Measurements from ENCODE around the gene ZIC1. TPM values are rescaled to one million over a fixed set of nuclear protein-coding genes. Genes with fewer than 3 reads are reported as not detected.

Gene ZIC1
- total RNA-seq, 1 donor from 2014 or later: not detected

DNA sequence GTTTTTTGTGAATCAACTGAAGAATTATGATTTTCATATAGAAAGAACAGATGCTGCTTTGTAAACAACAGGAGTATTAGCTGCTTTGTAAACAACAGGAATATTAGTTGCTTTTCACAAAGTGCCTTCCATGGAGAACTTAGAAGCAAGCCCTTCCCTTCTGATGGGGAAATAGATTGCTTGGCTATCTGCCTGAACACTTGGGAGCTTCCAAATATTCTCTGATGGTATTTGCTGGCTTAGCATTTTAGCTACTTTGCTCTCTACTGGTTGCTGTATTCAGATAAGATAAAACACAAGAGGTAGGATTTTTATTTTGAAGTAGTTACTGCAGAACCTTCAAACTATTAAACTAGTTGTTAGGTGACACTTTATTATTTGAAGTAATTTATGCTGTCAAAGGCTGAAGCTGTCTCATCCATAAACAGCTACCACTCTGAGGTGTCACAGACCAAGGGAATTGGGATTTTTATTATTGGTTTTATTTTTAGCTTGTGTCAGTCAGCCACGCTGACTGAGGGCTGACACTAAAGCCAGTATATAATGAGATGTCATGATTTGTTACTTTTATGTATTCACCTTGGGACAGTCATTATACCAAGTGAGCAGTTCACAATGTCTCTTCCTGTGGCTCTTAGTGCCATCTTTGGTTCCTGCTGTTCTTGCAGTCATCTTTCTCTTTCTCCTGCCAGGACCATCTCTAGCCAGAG lies 50.0 kb downstream of the ZIC1 start:
- intact Hi-C loops (cut with DNase I): no loop called here
- DNase-seq (ENCODE audit: low spot score): no peak

DNA sequence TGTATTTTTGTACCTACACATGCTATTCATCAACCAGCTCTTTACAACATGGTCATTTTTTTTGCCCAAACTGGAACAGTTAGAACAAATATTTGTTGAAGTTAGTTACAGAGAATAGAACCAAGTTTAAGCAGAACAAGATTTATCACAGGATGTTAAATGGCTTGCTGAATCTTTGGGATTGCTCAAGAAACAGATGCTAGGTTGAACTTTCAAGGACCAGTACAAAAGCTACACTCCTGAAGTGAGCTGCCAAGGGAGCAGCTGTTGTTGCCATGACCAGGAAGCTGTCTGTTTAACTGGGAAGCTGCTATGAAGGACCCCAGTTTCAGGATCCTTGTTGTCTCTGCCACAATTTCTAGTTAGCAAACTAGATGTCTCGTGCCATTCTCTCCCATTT lies 53.7 kb downstream of the ZIC1 start:
- DNase-seq (ENCODE audit: low spot score): no peak
- intact Hi-C loops (cut with DNase I): no loop called here

Other genes with a start within 250 kb of the ZIC1 start
- gene ZIC4, start 2.8 kb upstream of the ZIC1 start, total RNA-seq: not detected